ENCODE measurements around the gene ANKRD33. TPM values are rescaled to one million over a fixed set of nuclear protein-coding genes. Genes with fewer than 3 reads are reported as not detected.

Gene ANKRD33
- total RNA-seq, 1 donor from 2014 or later, result not detected

Other genes starting within 250 kb of the ANKRD33 start
- gene FIGNL2, start 39.4 kb upstream of the ANKRD33 start, total RNA-seq, result 0.72 TPM
- 82.7 TPM for gene ACVRL1, start 19.4 kb downstream of the ANKRD33 start, total RNA-seq
- 19.8 TPM for gene ACVR1B, start 63.6 kb downstream of the ANKRD33 start, total RNA-seq
- gene TAMALIN, start 118.8 kb downstream of the ANKRD33 start, total RNA-seq, result 25.5 TPM
- 65.6 TPM for gene NR4A1, start 163.3 kb downstream of the ANKRD33 start, total RNA-seq
- gene ATG101, start 181.9 kb downstream of the ANKRD33 start, total RNA-seq, result 30.3 TPM
- 0.82 TPM for gene SMIM41, start 191.6 kb downstream of the ANKRD33 start, total RNA-seq